Sigmoid colon (tissue), 4 donors: ENCODE data around the gene NOP14.

Source experiments
- EP300 ChIP-seq, 4 donors: sonication (generic); formaldehyde crosslinking; IDR thresholded peaks; one replicate each; pipeline ENCODE4 v1.6.1; 2017; ENCODE audit warnings: antibody characterized with exemption in 4 of 4
- POLR2AphosphoS5 ChIP-seq, 4 donors: sonication (generic); formaldehyde crosslinking; IDR thresholded peaks; one replicate each; pipeline ENCODE4 v1.6.1; 2017; ENCODE audit warnings: antibody characterized with exemption in 4 of 4

- TF ChIP-seq POLR2AphosphoS5 (IDR thresholded peaks at IDR 0.05), result no peak
- TF ChIP-seq EP300 (IDR thresholded peaks at IDR 0.05), result no peak
Measured at GRCh38 chr4:2910409-2910808, 52.8 kb downstream of the NOP14 start.
